GM12864 (cell line): Measurements from ENCODE around the gene CAMKK2.
"Not testable (repeated sequence)": the region's sequence is repeated elsewhere in the genome, so short reads cannot be mapped to it uniquely, and the experiment has no call there.

Source experiments
- DNase-seq: peaks from one replicate; pipeline ENCODE4 v3.0.0-alpha.2; 2011; ENCODE audit warnings: low read depth
- H3K4me3 ChIP-seq: 2 replicates; pipeline ENCODE4 v1.5.1; 2011; ENCODE audit warnings: mild to moderate bottlenecking, low read depth, low read length, control low read depth
- TF ChIP-seq, protein P1 (sequence below): IDR thresholded peaks from 2 replicates; pipeline ENCODE4 v1.5.1; 2011; ENCODE audit warnings: low read depth, mild to moderate bottlenecking, moderate library complexity, low read length, control low read depth, inconsistent platforms; ENCODE audit errors: missing control alignments

CAMKK2 gene

DNA sequence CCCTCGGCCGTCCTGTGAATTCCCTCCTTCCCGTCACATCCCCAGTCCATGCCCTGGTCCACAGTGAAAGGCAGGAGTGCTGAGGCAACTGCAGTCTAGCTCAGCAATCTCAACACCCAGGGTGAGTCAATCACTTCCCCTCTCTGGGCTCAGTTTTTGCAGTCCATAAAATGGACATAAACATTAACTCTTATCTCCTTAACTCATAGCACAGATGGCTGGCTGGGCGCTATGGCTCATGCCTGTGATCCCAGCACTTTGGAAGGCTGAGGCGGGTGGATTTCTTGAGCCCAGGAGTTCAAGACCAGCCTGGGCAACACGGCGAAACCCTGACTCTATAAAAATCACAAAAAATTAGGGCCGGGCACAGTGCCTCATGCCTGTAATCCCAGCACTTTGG is 32.4 kb downstream of the CAMKK2 start:
- TF ChIP-seq, protein P1, sequence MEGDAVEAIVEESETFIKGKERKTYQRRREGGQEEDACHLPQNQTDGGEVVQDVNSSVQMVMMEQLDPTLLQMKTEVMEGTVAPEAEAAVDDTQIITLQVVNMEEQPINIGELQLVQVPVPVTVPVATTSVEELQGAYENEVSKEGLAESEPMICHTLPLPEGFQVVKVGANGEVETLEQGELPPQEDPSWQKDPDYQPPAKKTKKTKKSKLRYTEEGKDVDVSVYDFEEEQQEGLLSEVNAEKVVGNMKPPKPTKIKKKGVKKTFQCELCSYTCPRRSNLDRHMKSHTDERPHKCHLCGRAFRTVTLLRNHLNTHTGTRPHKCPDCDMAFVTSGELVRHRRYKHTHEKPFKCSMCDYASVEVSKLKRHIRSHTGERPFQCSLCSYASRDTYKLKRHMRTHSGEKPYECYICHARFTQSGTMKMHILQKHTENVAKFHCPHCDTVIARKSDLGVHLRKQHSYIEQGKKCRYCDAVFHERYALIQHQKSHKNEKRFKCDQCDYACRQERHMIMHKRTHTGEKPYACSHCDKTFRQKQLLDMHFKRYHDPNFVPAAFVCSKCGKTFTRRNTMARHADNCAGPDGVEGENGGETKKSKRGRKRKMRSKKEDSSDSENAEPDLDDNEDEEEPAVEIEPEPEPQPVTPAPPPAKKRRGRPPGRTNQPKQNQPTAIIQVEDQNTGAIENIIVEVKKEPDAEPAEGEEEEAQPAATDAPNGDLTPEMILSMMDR: no peak
- DNase-seq: no peak
- no peak overlapping the region for H3K4me3 ChIP-seq

DNA sequence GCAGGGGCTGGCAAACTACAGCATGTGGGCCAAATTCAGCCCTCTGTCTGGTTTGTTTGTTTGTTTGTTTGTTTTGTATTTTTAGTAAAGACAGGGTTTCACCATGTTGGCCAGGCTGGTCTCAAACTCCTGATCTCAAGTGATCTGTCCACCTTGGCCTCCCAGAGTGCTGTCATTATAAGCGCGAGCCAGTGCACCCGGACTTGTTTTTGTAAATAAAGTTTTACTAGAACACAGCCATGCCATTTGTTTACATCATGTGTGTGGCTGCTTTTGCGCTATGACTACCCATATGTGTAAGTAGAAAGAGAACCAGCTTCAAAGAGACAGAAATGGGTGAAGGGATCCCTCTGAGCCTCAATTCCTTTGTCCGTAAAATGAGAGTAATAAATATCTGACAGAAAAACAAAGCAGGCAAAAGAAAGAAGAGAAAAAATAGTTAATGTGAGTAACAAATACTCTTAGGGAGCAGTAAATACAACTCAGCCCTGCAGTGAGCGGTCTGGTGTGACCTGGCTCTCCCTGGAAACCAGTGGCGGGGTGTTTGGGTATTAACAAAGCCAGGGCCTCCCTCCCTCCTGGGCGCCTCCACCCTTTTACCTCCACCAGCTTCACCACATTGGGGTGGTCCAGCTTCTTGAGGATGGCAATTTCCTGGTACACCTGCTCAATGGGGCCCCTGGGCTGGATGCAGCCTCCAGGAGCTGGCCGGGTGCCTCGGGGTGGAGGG is 33.1 kb downstream of the CAMKK2 start:
- no peak overlapping the region for H3K4me3 ChIP-seq
- TF ChIP-seq, protein P1: no peak
- no peak for DNase-seq

DNA sequence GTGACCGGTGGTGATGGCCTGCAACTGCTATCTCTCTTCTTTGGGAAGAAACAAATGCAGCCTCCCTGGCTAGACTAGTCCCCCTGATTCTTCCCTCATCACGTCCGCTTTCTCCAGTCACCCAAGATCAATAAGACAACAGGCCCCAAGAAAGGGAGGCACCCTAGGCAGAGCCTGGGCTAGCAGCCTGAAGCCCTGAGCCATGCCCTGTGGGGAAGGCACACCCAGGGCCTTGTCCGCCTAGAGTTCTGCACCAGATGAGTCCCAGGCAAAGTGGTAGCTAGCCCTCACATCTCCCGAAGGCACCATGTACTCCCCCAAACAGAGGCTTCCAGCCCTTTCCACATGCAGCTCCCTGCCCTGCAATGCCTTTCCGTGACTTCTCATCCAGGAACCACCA is 35.1 kb downstream of the CAMKK2 start:
- DNase-seq: no peak
- H3K4me3 ChIP-seq: no peak overlapping the region
- TF ChIP-seq, protein P1: peak; percentile 8

DNA sequence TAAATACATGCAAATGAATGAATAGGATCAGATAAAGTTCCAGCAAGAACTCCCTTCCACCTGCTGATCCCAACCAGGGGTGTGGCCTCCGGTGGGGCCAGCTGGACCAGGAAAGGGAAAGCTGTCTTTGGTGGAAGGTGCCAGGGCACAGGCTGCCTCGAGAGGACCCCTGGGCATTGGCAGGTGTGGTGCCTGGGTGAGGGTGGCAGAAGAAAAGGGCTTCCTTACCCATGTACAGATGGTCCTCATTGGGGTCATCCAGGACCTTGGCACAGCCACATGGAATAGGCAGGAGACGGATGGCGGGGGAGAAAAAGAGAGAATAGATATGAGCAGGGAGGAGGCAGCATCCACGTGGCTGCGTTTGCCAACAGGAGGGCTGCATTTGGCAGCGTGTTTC is 36.4 kb downstream of the CAMKK2 start:
- TF ChIP-seq, protein P1: no peak
- DNase-seq: no peak
- H3K4me3 ChIP-seq: no peak overlapping the region

DNA sequence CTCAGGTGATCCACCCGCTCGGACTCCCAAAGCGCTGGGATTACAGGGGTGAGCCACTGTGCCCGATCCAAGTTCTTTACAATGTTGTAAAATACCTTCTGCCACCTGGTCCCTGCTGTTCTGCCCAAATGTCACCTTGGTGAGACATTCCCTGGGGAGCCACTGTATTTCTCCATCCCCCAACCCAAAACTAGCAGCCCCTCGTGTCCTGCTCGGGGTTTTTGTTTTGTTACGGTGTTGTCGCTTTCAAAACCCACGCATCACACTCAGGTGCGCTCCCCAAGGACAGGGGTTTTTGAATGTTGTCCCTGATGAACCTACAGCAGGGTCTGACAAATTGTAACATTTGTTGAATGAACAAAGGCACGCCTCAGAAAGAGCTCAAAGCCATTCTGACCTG is 37.4 kb downstream of the CAMKK2 start:
- H3K4me3 ChIP-seq: no peak overlapping the region
- TF ChIP-seq, protein P1: no peak
- DNase-seq: no peak

DNA sequence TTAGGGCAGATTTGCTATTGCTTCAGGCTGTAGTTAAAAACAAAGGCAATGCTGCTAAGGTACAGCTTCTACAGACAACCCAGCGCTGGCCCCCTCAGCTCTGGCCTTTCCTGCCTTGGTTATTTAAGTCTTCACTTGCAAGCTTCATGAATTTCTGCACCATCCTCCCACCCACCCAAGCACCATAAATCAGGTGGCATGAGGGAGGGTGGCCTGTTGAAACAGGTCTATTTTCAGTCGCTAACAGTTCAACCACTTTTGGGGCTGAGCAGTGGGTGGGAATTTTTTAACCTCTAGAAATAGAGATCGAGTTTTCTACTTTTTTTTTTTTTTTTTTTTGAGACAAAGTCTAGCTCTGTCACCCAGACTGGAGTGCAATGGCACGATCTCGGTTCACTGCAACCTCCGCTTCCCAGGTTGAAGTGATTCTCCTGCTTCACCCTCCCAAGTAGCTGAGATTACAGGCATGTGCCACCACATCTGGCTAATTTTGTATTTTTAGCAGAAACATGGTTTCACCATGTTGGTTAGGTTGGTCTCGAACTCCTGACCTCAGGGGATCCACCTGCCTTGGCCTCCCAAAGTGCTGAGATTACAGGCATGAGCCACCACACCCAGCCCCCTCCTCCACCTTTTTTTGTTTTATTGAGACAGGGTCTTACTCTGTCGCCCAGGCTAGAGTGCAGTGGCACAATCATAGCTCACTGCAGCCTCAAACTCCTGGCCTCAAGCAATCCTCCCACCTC is 38.6 kb downstream of the CAMKK2 start:
- DNase-seq: peak; percentile 79

DNA sequence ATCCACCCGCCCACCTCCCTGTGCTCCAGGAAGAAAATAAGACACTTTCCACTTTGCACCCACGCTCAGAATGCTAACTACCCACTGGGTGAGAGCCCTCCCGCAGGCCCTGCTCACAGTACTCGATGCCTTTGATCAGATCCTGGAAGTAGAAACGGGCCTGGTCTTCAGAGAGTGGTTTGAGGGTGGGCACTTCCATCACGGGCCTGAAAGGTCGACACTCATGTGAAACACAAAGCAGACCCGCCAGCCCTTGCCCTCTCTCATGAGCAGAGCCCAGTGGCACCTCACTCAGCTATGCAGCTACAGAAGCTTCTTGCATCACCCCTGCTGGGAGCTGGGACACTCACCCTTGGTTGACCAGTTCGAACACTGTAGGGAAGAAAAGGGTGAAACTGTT is 41.1 kb downstream of the CAMKK2 start:
- DNase-seq: no peak
- TF ChIP-seq, protein P1: no peak
- H3K4me3 ChIP-seq: no peak overlapping the region

More for the DNA sequence above, 38.6 kb downstream of the CAMKK2 start:
- H3K4me3 ChIP-seq: not testable (repeated sequence)
